ENCODE results near the gene JMJD8.
A peak's percentile ranks its signal among the peaks of the same experiment; 100 is the strongest.
"Not testable (repeated sequence)": the region's sequence is repeated elsewhere in the genome, so short reads cannot be mapped to it uniquely, and the experiment has no call there.

JMJD8 gene

GRCh38 chr16:708959-709358 is 24.8 kb upstream of the JMJD8 start:
- no peak for DNase-seq (ENCODE audit: low spot score)

- DNase-seq (ENCODE audit: low spot score), result no peak
Measured at GRCh38 chr16:708019-708418, 23.9 kb upstream of the JMJD8 start.

GRCh38 chr16:707062-707538 is 23.0 kb upstream of the JMJD8 start:
- no peak for DNase-seq (ENCODE audit: low spot score)

- DNase-seq (ENCODE audit: low spot score), result no peak
Measured at GRCh38 chr16:706189-707061, 22.3 kb upstream of the JMJD8 start.

GRCh38 chr16:705431-706188 is 21.5 kb upstream of the JMJD8 start, which contains the start of gene FBXL16:
FBXL16 (minus strand) TSS chr16:705801; CDS start chr16:697405, 8,396 bp downstream.
- no peak for DNase-seq (ENCODE audit: low spot score)

GRCh38 chr16:704552-705380 is 20.6 kb upstream of the JMJD8 start:
- no peak for DNase-seq (ENCODE audit: low spot score)

- DNase-seq (ENCODE audit: low spot score), result no peak
Measured at GRCh38 chr16:704047-704446, 19.9 kb upstream of the JMJD8 start.

GRCh38 chr16:703406-703805 is 19.3 kb upstream of the JMJD8 start:
- no peak for DNase-seq (ENCODE audit: low spot score)

GRCh38 chr16:702341-702740 is 18.2 kb upstream of the JMJD8 start:
- no peak for DNase-seq (ENCODE audit: low spot score)

GRCh38 chr16:700684-701584 is 16.8 kb upstream of the JMJD8 start:
- no peak for DNase-seq (ENCODE audit: low spot score)

GRCh38 chr16:698911-699671 is 15.0 kb upstream of the JMJD8 start:
- no peak for DNase-seq (ENCODE audit: low spot score)

GRCh38 chr16:695355-696089 is 11.4 kb upstream of the JMJD8 start:
- DNase-seq (ENCODE audit: low spot score), result peak; percentile 61

GRCh38 chr16:694863-695354 is 10.8 kb upstream of the JMJD8 start:
- no peak for DNase-seq (ENCODE audit: low spot score)

GRCh38 chr16:694187-694862 is 10.2 kb upstream of the JMJD8 start:
- no peak for DNase-seq (ENCODE audit: low spot score)

- DNase-seq (ENCODE audit: low spot score), result no peak
Measured at GRCh38 chr16:693766-694165, 9.6 kb upstream of the JMJD8 start.

GRCh38 chr16:693364-693763 is 9.2 kb upstream of the JMJD8 start:
- no peak for DNase-seq (ENCODE audit: low spot score)

- DNase-seq (ENCODE audit: low spot score), result no peak
Measured at GRCh38 chr16:692356-693108, 8.4 kb upstream of the JMJD8 start.

- not testable (repeated sequence) for DNase-seq (ENCODE audit: low spot score)
Measured at GRCh38 chr16:691242-691641, 7.1 kb upstream of the JMJD8 start.

Data from activated CD4-positive, alpha-beta T cell treated with anti-CD3 and anti-CD28 coated beads, Interleukin-2, Interleukin-4, amounts not matched to agents 100 ng/mL and 50 ng/mL, durations not matched to agents 16 hours and 8 hours (primary cell).